NCI-H774 (cell line): ENCODE results near the gene SND1.
A peak's percentile ranks its signal among the peaks of the same experiment; 100 is the strongest.

Experiments
- DNase-seq: peaks from one replicate; lab custom pipeline; 2025; lab: John Stamatoyannopoulos, UW

Gene SND1

GRCh38 chr7:128115821-128116723 lies 464.1 kb downstream of the SND1 start:
- DNase-seq: no peak

- DNase-seq: no peak
Measured at GRCh38 chr7:128116740-128117139, 464.7 kb downstream of the SND1 start.

- DNase-seq: no peak
Measured at GRCh38 chr7:128117691-128118090, 465.7 kb downstream of the SND1 start.

- DNase-seq: no peak
Measured at GRCh38 chr7:128119036-128119435, 467.0 kb downstream of the SND1 start.

- DNase-seq: no peak
Measured at GRCh38 chr7:128120116-128120515, 468.1 kb downstream of the SND1 start.

GRCh38 chr7:128120976-128121490 lies 469.0 kb downstream of the SND1 start:
- DNase-seq: no peak

GRCh38 chr7:128121711-128122530 lies 469.9 kb downstream of the SND1 start:
- no peak for DNase-seq

GRCh38 chr7:128122576-128123290 lies 470.7 kb downstream of the SND1 start:
- no peak for DNase-seq

- DNase-seq: no peak
Measured at GRCh38 chr7:128123291-128124037, 471.5 kb downstream of the SND1 start.

GRCh38 chr7:128124786-128125185 lies 472.8 kb downstream of the SND1 start:
- DNase-seq: no peak

- no peak for DNase-seq
Measured at GRCh38 chr7:128125816-128126215, 473.8 kb downstream of the SND1 start.

- no peak for DNase-seq
Measured at GRCh38 chr7:128128401-128128800, 476.4 kb downstream of the SND1 start.

GRCh38 chr7:128129224-128129864 lies 477.4 kb downstream of the SND1 start:
- DNase-seq: no peak

- DNase-seq: no peak
Measured at GRCh38 chr7:128131115-128131514, 479.1 kb downstream of the SND1 start.

- no peak for DNase-seq
Measured at GRCh38 chr7:128131731-128132130, 479.7 kb downstream of the SND1 start.

- no peak for DNase-seq
Measured at GRCh38 chr7:128132426-128133069, 480.6 kb downstream of the SND1 start.

GRCh38 chr7:128135159-128135514 lies 483.1 kb downstream of the SND1 start:
- DNase-seq: no peak

- DNase-seq: peak; percentile 40
Measured at GRCh38 chr7:128135515-128136214, 483.7 kb downstream of the SND1 start.

GRCh38 chr7:128136215-128136597 lies 484.2 kb downstream of the SND1 start:
- DNase-seq: no peak

GRCh38 chr7:128137181-128137580 lies 485.2 kb downstream of the SND1 start:
- DNase-seq: no peak
